HG02759 (cell line): ENCODE results near the gene S1PR3.

Experiments used
- ATAC-seq: cut with Tn5 transposase; IDR thresholded peaks from one replicate; pipeline ENCODE4 v1.9.1; 2021; ENCODE audit warnings: mild to moderate bottlenecking, moderate library complexity; ENCODE audit not compliant: unreplicated experiment

Gene S1PR3

DNA sequence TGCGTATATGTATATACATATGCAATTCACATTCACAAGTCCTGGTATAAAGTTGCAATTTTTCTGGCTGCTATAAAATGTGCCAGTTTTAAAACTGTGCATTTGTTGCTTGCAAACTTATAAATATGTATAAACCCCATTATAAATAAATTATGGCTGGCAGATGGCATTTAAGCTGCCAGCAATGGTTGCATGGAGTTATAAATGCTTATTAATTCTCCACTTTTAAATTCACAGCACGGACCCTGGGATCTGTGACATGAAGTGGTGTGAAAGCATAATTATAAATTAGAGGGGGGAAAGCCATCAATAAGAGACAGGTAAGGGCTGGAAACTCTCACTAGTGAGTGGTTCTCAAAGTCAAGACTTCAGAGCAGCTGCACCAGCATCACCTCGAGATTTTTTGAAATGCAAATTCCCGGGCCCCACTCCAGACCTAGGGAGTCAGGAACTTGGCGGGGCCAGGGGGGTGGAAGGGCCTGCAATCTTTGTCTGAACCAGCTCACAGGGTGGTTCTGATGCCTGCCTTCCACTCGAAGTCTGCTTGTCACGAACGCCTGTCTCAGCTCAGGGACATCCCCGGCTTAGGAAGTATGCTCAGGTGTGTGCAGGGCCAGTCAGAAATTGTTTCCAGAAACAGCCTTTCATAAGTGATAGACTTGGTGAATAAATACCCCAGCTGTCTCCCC is 16.9 kb downstream of the S1PR3 start:
- no peak for ATAC-seq

- no peak for ATAC-seq
Observed at GRCh38 chr9:89008744-89009545, 17.7 kb downstream of the S1PR3 start.

- ATAC-seq = no peak
Observed at GRCh38 chr9:89009546-89009840, 18.2 kb downstream of the S1PR3 start.

DNA sequence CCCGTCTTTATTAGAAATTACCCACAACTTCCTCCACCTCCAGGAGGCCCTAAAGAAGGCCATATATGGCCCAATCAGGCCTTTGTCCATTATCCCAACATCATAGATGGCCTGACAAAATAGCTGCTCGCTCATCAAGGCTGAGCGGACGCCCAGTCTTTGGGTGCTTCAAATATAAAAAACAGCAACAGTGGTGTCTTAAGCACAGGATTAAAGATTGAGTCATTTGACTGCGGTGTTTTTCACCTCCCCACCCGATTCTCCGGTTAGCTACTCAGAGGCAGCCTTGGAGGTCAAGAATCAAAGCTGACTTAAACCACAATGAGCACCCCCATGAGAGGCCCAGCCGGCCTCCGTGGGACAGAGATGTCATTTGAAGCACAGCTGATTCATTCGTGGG is 18.8 kb downstream of the S1PR3 start:
- no peak for ATAC-seq

DNA sequence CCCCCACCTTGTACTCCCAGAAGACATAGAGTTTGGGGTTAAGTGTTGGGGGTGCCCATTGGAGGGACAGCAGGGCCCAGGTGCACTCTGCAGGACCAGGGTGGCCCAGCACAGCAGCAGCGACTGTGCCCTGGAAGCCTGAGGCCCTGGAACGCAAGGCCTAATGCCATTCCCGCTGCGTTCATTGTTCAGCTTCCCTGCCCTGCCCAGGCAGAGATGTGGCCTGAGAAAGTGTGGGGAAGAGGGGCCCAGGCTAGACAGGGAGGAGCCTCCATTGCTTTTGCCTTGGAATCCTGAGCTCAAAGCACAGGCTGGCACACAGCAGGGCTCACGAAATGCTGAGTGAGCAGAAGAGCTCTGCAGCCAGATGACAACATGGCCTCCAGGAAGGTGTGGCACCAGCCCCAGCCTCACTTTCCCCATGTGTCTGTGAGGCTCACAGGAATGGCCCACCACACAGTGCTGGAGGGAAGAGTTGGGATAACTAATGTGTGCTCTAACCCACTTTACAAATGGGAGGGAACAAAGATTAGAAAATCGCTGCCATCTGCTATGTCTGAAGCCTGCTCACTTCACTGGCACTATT is 19.4 kb downstream of the S1PR3 start:
- ATAC-seq = no peak

DNA sequence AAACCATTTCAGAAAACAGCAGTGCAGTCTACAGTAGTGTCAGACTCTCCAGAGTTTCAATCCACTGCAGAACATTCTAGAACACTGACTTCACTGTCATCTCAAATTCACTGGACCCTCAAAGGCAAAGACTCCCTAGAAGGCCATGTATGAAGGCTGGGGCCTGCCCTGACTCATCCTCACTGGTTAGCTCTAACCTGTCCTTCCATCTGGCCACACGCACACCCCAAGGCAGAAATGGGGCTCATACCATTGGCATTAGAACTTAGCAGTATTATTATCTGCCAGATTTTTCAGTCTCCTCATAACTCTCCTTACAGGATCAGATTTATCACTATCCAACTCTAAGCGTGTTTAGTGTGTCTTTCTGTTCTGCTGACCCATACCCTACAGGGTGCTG is 20.4 kb downstream of the S1PR3 start:
- no peak for ATAC-seq

- ATAC-seq = no peak
Observed at GRCh38 chr9:89012294-89013042, 21.2 kb downstream of the S1PR3 start.

GRCh38 chr9:89013660-89014059 is 22.4 kb downstream of the S1PR3 start:
- no peak for ATAC-seq

- ATAC-seq = no peak
Observed at GRCh38 chr9:89014153-89014552, 22.9 kb downstream of the S1PR3 start.

GRCh38 chr9:89015336-89015735 is 24.1 kb downstream of the S1PR3 start:
- no peak for ATAC-seq

- ATAC-seq = no peak
Observed at GRCh38 chr9:89020754-89021153, 29.5 kb downstream of the S1PR3 start.

DNA sequence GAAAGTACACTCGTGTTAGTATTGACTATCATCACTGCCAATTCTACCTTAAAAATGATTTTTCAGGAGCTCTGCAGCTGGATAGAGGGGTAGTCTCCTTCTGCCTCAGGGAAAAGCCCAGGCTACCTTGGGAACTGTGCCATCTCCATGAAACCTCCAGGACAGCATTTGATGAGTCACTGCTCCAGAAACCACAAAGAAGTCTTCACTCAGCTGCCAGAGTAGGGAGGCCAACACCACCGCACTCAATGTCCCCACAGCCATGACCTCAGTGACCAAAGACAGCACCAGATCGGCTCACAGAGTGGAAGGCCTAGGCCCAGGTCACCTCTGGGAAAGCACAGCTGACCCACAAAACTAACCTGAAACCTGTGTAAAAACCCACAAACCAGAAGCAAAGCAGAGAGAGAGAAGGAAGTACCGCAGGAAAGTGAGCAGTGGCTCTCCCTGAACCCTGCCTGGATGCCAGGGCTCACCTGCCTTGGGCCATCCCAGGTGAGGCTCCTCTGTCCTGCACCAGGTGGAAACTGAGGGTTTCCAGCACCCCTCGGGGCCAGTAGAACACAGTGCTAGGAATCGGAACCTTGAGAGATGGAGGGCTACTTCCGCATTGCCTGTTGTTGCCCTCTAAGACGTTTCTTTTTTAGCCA is 30.0 kb downstream of the S1PR3 start:
- no peak for ATAC-seq

DNA sequence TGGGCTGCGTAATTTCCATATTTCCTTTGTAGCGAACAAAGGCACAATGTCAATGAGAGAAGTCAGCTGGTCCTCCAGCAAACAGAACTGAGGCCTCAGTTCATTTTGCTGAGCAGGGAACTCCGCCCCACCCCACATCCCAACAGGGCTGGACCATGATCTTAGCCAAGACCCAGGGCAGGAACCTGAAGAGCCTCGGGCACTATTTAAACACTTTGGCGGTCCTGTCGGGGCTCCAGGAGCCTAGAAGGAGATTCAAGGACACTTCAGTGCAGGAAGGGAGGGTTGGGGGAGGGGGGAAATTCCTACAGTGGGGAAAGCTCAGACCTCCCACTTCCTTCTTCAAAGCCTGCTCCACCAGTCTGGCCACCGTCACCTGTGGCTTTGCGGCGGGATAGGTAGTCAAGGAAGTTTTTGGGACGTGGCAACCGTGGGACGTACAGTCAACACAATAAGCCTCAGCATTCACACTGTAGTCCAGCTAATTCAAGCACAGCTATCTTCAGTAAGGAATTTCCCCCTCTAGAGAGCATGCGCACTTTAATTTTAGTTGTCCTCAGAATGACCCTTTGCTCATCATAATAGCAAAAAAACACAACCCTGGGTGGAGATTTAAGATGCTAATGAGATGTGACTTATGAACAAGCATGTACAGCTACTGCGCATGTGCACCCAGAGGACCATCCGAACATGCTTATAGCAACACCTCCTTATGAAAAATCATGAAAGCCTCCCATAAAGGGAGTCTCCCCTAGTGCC is 30.9 kb downstream of the S1PR3 start:
- no peak for ATAC-seq

- no peak for ATAC-seq
Observed at GRCh38 chr9:89022902-89023301, 31.6 kb downstream of the S1PR3 start.

GRCh38 chr9:89023740-89024139 is 32.5 kb downstream of the S1PR3 start:
- ATAC-seq = no peak

DNA sequence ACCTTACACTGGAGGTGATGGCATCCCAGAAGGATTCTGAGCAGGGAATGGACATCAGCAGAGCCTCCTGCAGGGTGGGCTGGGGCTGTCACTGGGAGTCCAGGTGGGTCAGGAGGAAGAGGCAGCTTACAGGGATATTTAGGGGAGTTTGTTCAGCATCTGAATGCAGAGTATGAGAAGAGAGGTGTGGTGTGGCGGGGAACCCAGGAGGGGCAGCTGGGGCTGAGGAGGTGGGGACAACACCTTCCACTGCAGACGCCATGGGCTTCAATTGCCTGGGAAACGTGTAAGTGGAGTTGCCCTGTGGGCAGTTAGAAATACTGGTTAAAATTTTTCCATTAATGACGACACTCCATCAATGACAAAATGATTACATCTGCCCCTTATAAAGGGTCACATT is 33.5 kb downstream of the S1PR3 start:
- no peak for ATAC-seq

DNA sequence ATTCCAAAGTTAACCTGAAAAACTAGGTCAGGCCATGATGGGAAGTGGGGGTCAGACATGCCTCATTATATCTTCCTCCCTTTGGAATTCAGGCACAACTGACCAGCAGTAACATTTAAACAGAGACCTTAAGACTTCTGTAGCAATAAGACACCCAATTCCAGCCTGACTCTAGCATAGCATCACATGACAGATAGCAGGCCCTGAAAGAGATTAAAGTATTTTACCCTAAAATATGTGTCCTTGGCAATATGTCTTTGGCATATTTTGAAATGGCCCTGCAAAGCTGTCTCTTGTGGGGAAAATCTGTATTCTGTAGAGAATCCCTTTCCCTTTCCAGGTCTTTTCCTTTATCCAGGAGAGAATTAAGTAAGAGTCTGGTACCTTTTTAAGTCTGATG is 34.3 kb downstream of the S1PR3 start:
- no peak for ATAC-seq

DNA sequence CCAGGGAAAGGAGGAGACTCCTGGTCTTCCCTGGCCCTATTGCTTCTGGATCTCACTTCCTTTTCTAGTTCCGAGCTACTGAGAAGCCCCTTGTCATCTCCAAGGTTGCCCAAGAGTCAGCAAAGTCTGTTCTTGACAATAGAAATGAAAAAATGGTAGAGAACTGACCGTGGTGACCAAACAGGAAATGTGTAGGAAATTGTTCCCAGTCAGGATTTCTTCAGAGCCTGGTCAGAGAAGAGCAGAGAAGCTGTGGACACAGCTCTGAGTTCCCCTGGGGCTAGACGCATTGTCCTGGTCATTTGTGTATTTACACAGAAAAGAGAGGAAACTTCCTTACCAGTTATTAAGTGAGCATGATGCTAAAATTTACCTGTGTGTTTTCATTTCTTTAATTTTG is 35.6 kb downstream of the S1PR3 start:
- ATAC-seq = no peak

- no peak for ATAC-seq
Observed at GRCh38 chr9:89029788-89030187, 38.5 kb downstream of the S1PR3 start.

- ATAC-seq = no peak
Observed at GRCh38 chr9:89032173-89032572, 40.9 kb downstream of the S1PR3 start.
